Right lobe of liver (tissue), 6 donors: ENCODE results near the gene ARL5B. TPM values are rescaled to one million over a fixed set of nuclear protein-coding genes. Genes with fewer than 3 reads are reported as not detected.
"Not testable (repeated sequence)": the region's sequence is repeated elsewhere in the genome, so short reads cannot be mapped to it uniquely, and the experiment has no call there.

Experiments used
- ATAC-seq, 4 donors: fragments of 200-7000 bp; cut with Tn5 transposase; one replicate each; pipeline ENCODE4 v1.9.1; 2020; ENCODE audit warnings: mild to moderate bottlenecking in 4 of 4, moderate library complexity in 4 of 4
- DNase-seq, 3 donors: peaks; one replicate each; pipeline ENCODE4 v3.0.0-alpha.2; 2020
- H3K27ac ChIP-seq, 3 donors: fragments of 200-600 bp; one replicate each; pipeline ENCODE4 v1.8.0; 2022
- H3K27me3 ChIP-seq, 2 donors: fragments of 200-600 bp; one replicate each; pipeline ENCODE4 v1.8.0; 2022
- H3K36me3 ChIP-seq, 4 donors: fragments of 200-600 bp; sonication (generic) in 1 of 4; one replicate each; pipeline versions ENCODE4 v1.5.1 to v1.8.0; 2017 to 2022; ENCODE audit warnings: control low read depth in 1 of 4
- H3K4me1 ChIP-seq, 4 donors: fragments of 200-600 bp; sonication (generic) in 1 of 4; one replicate each; pipeline versions ENCODE4 v1.5.1 to v1.8.0; 2017 to 2022; ENCODE audit warnings: control low read depth in 1 of 4
- H3K4me3 ChIP-seq, 3 donors: fragments of 200-600 bp; one replicate each; pipeline ENCODE4 v1.8.0; 2022
- H3K9me3 ChIP-seq, 4 donors: fragments of 200-600 bp; sonication (generic) in 1 of 4; one replicate each; pipeline versions ENCODE4 v1.5.1 to v1.8.0; 2017 to 2022; ENCODE audit warnings: control low read depth in 1 of 4
- CTCF ChIP-seq, 4 donors: fragments of 200-600 bp in 3 of 4; fragments of 450-650 bp in 1 of 4; IDR thresholded peaks; one replicate each; pipeline versions ENCODE4 v1.5.1 to v1.8.0; 2016 to 2022; ENCODE audit warnings: antibody characterized with exemption in 4 of 4, mild to moderate bottlenecking in 2 of 4
- POLR2A ChIP-seq: fragments of 450-650 bp; IDR thresholded peaks from one replicate; pipeline ENCODE4 v1.6.1; 2017; ENCODE audit warnings: antibody characterized with exemption, mild to moderate bottlenecking
- WGBS: methylation state at CpG from one replicate; pipeline ENCODE4 v1.1.6; 2018; ENCODE audit warnings: low coverage, low lambda C conversion rate; ENCODE audit not compliant: insufficient coverage; ENCODE audit errors: missing lambda C conversion rate; 5-methylcytosine and 5-hydroxymethylcytosine counted together
- intact Hi-C, 2 donors: fragments of 100-400 bp; cut with DNase I; formaldehyde crosslinking; loops; one replicate each; pipeline versions ENCODE4 v1.11.2 to v1.14.1; 2022
- total RNA-seq, 6 experiments: library from RNA; depleted of rRNA in 2 of 6; stranded (reverse); fragments of >200 nt in 2 of 6; fragmentation: NEBNext Ultra II Directional in 3 of 6; extraction: Animal tissue kit (Norgen Biotek cat#: 25700) in 3 of 6; gene quantifications; one replicate each; pipeline versions ENCODE4 v1.1.0 to v1.2.4, GENCODE V29; 2016 to 2023
- donor health status: DM: no; HTN: yes; CAD: no.
- donor health status: DM: no; HTN: no; CAD: no.
- donor health status: DM: no; HTN: no; CAD: no.
- donor health status: DM: no; HTN: yes; CAD: no.
- donor health status: DM: no; HTN: yes; CAD: no.

Gene ARL5B
- total RNA-seq, 6 experiments from 2014 or later, result 7.9 to 32.6 (median 20.4) TPM

- 0% methylated on average over 3 of the region's 25 CpGs for WGBS
Measured at GRCh38 chr10:18627452-18628018, 31.7 kb upstream of the ARL5B start.

DNA sequence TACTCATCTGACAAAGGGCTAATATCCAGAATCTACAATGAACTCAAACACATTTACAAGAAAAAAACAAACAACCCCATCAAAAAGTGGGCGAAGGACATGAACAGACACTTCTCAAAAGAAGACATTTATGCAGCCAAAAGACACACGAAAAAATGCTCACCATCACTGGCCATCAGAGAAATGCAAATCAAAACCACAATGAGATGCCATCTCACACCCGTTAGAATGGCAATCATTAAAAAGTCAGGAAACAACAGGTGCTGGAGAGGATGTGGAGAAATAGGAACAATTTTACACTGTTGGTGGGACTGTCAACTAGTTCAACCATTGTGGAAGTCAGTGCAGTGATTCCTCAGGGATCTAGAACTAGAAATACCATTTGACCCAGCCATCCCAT is 26.7 kb upstream of the ARL5B start:
- DNase-seq, H3K27me3 ChIP-seq, H3K36me3 ChIP-seq, H3K27ac ChIP-seq, H3K9me3 ChIP-seq, ATAC-seq, intact Hi-C loops, H3K4me3 ChIP-seq: not testable (repeated sequence)
- 87% methylated on average over 3 of the region's 3 CpGs for WGBS
- peaks cover 0 to 42% (median 18%) of the 10 kb centered on the region in 4 donors for H3K4me1 ChIP-seq

More at GRCh38 chr10:18627452-18628018, 31.7 kb upstream of the ARL5B start:
- H3K9me3 ChIP-seq, intact Hi-C loops, H3K36me3 ChIP-seq, H3K27me3 ChIP-seq: not testable (repeated sequence)
- peak in 1 of 4 donors; percentile 6 for TF ChIP-seq CTCF (IDR thresholded peaks at IDR 0.05)
- TF ChIP-seq POLR2A, result peak; percentile 45
- Histone ChIP-seq H3K4me1 (peaks cover 0 to 23% (median 0%) of the 10 kb centered on the region in 4 donors), H3K4me3 (peak overlapping the region; percentile 48 to 57 (median 54)), H3K27ac (peak overlapping the region; percentile 73 to 93 (median 82))
- ATAC-seq (peak in 3 of 4 donors; percentile 39 to 60 (median 56)), DNase-seq (peak; percentile 90 to 94 (median 92))

DNA sequence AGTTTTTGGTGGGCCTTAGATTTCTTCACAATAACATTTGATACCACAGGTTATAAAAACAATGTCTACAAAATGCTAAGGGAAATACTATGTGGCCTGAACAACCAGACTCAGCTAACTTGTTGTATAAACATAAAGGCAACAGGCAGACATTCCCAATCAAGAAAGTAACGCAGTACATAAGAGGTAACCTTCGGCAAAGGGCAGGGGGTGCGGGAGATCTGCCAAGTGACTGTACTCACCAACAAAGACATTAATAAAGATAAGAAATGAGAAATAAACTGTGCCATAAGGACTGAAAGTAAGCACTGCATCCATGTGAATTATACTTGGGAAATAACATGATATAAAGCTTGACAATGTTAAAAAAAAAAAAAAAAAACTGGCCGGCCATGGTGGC is 23.2 kb upstream of the ARL5B start:
- WGBS, result 21% methylated on average over 4 of the region's 4 CpGs

DNA sequence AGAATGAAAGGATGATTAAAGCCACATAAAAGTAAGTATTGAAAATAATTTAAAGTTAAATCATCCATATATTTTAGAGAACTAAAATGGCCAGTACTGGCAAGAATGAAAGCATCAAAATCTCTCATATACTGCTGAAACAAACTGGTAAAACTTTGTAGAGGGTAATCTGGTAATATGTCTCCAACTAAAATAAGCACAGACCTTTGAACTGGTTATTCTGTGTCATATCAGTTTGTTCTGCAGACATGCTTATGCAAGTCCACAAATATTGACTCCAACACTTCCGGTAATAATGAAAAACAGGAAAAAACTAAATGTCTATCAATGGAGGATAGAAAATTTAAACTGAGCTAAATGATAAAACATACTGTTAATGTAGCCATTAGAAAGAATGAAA is 21.8 kb upstream of the ARL5B start:
- H3K4me3 ChIP-seq, DNase-seq, H3K27me3 ChIP-seq, intact Hi-C loops, H3K9me3 ChIP-seq, H3K36me3 ChIP-seq: not testable (repeated sequence)
- H3K27ac ChIP-seq, result peak overlapping the region; percentile 80 to 88 (median 81)
- 31% methylated on average over 1 of the region's 1 CpG for WGBS
- peak; percentile 67 to 81 (median 74) for ATAC-seq
- H3K4me1 ChIP-seq, result peaks cover 0 to 70% (median 25%) of the 10 kb centered on the region in 4 donors

More for the DNA sequence above, 23.2 kb upstream of the ARL5B start:
- TF ChIP-seq CTCF (IDR thresholded peaks at IDR 0.05), result no peak
- TF ChIP-seq POLR2A, result no peak
- Histone ChIP-seq H3K27me3 (no peaks in the 10 kb centered on the region), H3K27ac (peak overlapping the region; percentile 80 to 88 (median 81)), H3K4me1 (peaks cover 0 to 67% (median 25%) of the 10 kb centered on the region in 4 donors), H3K9me3 (no peaks in the 10 kb centered on the region), H3K4me3 (no peak overlapping the region), H3K36me3 (no peaks in the 10 kb centered on the region)
- ATAC-seq, result peak in 2 of 4 donors; percentile 4 to 21
- intact Hi-C loops, result no loop called here
- no peak for DNase-seq

DNA sequence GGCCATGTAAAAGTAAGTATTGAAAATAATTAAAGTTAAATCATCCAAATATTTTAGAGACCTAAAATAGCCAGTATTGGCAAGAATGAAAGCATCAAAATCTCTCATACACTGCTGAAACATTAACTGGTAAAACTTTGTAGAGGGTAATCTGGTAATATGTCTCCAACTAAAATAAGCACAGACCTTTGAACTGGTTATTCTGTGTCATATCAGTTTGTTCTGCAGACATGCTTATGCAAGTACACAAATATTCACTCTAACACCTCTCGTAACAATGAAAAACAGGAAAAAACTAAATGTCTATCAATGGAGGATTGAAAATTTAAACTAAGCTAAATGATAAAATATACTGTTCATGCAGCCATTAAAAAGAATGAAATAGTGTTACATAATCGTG is 19.5 kb upstream of the ARL5B start:
- DNase-seq, H3K27me3 ChIP-seq, H3K9me3 ChIP-seq, H3K36me3 ChIP-seq, H3K4me3 ChIP-seq, intact Hi-C loops: not testable (repeated sequence)
- peak; percentile 59 to 79 (median 66) for ATAC-seq
- H3K27ac ChIP-seq, result peak overlapping the region; percentile 72 to 88 (median 81)
- WGBS, result 30% methylated on average over 2 of the region's 2 CpGs
- peaks cover 0 to 55% (median 19%) of the 10 kb centered on the region in 4 donors for H3K4me1 ChIP-seq

GRCh38 chr10:18647151-18647550 is 12.1 kb upstream of the ARL5B start:
- Histone ChIP-seq H3K36me3 (peaks cover 0 to 15% (median under 1%) of the 10 kb centered on the region in 4 donors), H3K9me3 (no peaks in the 10 kb centered on the region), H3K27ac (no peak overlapping the region), H3K4me3 (no peak overlapping the region), H3K4me1 (peaks cover 0 to 22% (median 6%) of the 10 kb centered on the region in 4 donors), H3K27me3 (no peaks in the 10 kb centered on the region)
- DNase-seq (no peak), ATAC-seq (no peak)
- TF ChIP-seq CTCF (IDR thresholded peaks at IDR 0.05) (no peak), POLR2A (no peak)
- 94% methylated on average over 2 of the region's 2 CpGs for WGBS
- intact Hi-C loops, result no loop called here
